22Rv1 (cell line): ENCODE results near the gene SLC39A1.

Source experiments
- ZFX ChIP-seq: fragments of 450-650 bp; IDR thresholded peaks from 2 replicates; pipeline ENCODE4 v1.6.1; 2017; ENCODE audit warnings: antibody characterized with exemption, borderline replicate concordance
- TF ChIP-seq, protein P1 (sequence below): fragments of 450-650 bp; IDR thresholded peaks from 2 replicates; pipeline ENCODE4 v1.5.1; 2017; ENCODE audit warnings: mild to moderate bottlenecking

- TF ChIP-seq, protein P1, sequence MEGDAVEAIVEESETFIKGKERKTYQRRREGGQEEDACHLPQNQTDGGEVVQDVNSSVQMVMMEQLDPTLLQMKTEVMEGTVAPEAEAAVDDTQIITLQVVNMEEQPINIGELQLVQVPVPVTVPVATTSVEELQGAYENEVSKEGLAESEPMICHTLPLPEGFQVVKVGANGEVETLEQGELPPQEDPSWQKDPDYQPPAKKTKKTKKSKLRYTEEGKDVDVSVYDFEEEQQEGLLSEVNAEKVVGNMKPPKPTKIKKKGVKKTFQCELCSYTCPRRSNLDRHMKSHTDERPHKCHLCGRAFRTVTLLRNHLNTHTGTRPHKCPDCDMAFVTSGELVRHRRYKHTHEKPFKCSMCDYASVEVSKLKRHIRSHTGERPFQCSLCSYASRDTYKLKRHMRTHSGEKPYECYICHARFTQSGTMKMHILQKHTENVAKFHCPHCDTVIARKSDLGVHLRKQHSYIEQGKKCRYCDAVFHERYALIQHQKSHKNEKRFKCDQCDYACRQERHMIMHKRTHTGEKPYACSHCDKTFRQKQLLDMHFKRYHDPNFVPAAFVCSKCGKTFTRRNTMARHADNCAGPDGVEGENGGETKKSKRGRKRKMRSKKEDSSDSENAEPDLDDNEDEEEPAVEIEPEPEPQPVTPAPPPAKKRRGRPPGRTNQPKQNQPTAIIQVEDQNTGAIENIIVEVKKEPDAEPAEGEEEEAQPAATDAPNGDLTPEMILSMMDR = no peak
- TF ChIP-seq ZFX = no peak
These were observed 20.4 kb downstream of the SLC39A1 start for GRCh38 chr1:153942766-153943549.
